ENCODE measurements around the gene GALNT10.

The GALNT10 gene

DNA sequence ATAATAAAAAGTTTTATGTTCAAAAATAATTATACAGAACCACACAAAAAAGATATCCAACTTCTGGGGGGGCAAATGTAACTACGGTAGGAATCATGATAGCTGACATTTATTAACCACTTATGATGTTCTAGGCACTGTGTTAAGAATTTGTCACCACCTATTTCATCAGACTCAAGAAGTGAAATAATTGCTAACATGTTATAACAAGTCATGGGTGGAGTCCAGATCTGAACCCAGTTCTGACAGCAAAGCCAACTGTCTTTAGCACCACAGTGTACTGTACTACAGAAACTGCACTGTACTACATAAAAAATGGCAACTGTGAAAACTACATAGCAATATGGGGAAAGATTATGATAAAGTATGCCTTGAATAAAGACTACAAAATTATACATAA is 252.3 kb downstream of the GALNT10 start:
- TF ChIP-seq GATA2 (IDR thresholded peaks at IDR 0.05; ENCODE audit: low read depth, low read length): no peak
- no peak for TF ChIP-seq GATA3 (IDR thresholded peaks at IDR 0.05; ENCODE audit: low read depth, low read length)

DNA sequence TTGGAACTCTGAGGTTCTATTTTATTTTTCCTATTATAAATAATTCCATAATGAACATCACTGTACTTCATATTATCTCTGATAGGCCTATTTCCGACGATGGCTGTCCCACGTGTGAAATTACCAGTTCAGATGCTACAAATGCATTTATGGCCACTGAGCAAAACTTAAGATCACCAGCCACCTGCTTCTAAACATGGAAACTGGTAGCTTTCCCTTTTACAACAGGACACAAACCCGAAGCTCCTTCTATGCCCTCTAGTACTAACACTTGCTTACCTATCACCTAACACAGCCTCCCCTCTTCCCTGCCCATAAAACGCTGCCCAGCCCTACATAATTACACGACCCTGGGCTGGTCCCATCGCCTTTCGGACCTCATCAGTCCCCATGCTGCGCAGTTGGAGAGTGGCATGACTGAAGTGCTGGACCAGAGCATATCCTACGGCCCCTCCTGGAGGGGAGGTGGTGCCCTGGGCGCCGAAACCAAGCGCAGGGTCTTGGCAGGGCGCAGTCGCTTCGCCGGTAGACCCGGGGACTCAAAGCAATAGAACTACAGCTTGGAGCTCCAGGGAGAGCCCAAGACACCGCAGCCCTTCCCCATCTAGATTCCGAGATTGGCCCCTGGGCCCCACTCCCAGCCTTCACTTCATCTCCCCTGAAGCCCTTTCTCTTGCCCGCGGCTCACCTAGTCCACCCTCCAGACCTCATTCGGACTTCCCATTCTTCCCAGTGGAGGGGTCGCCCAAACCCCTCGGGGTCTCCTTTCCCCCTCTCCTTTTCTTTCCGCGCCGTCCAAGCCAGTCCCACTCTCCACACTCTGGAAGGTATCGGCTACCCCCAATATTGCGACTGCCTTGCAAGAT is 254.3 kb downstream of the GALNT10 start:
- TF ChIP-seq GATA3 (IDR thresholded peaks at IDR 0.05; ENCODE audit: low read depth, low read length) (no peak), GATA2 (IDR thresholded peaks at IDR 0.05; ENCODE audit: low read depth, low read length) (no peak)

DNA sequence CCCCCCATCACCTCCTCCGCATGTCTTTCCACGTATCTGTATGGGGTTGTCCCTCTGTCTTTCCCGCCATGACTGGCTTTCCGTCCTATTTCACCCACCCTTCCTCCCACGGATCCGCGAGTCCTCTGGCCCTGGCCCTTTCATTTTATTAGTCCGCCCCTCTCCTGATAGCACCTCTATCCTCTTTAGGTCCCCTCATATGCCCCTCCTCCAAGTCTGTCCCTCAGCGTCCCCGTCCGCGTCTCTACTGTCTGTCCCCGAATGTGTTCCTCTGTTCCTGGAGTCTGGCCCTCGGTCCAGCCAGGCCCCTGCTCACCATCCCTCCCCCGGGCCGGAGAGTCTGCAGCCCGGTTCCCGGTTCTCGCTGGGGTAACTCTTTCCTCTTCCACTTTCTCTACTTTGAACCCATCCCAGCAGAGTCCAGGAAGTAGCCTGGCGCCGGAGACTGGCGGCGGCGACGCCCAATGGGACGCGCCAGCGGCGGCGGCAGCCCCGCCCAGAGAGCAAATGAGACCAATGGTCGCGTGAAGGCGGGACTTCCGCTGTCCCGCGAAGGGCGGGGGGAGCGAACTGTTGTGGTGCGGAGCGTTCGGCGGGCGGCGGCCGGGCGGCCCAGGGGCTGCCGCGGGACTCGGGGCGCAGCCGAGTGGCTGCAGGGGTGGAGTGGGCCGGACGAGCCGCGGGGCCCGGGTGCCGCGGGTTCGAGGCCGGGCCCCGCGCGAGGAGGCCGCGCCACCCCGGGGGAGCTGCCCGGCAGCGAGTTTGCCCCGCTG is 255.1 kb downstream of the GALNT10 start, which contains the start of gene SAP30L:
TSS of gene SAP30L (plus strand) at position 576 of the 773 bp plus-strand sequence. CDS start 608 bp downstream, outside the sequence.
- TF ChIP-seq GATA2 (IDR thresholded peaks at IDR 0.05; ENCODE audit: low read depth, low read length) (no peak), GATA3 (IDR thresholded peaks at IDR 0.05; ENCODE audit: low read depth, low read length) (no peak)

- no peak for TF ChIP-seq GATA2 (IDR thresholded peaks at IDR 0.05; ENCODE audit: low read depth, low read length)
- TF ChIP-seq GATA3 (IDR thresholded peaks at IDR 0.05; ENCODE audit: low read depth, low read length): no peak
Measured at GRCh38 chr5:154446195-154447088, 255.9 kb downstream of the GALNT10 start.

- no peak for TF ChIP-seq GATA3 (IDR thresholded peaks at IDR 0.05; ENCODE audit: low read depth, low read length)
- no peak for TF ChIP-seq GATA2 (IDR thresholded peaks at IDR 0.05; ENCODE audit: low read depth, low read length)
Measured at GRCh38 chr5:154447089-154447725, 256.7 kb downstream of the GALNT10 start.

DNA sequence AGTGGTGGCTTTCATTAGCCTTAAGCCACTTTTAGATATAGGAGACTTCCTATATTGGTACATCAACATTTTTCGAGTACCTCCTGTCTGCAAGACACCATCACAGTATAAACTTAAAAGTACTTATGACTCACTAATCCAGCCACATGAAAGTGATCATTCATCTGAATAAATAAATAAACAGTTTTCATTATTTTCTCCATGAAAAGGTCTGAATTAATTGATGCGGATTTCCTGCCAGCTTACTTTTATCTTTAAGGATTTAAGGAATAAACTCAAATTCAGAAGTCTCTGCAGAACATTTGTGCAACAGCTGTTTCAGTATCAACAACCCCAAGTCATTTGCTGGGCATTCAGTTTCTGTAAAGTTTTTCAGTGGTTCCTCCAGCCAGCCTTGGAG is 259.3 kb downstream of the GALNT10 start:
- TF ChIP-seq GATA2 (IDR thresholded peaks at IDR 0.05; ENCODE audit: low read depth, low read length) (no peak), GATA3 (IDR thresholded peaks at IDR 0.05; ENCODE audit: low read depth, low read length) (no peak)

GRCh38 chr5:154451957-154452356 is 261.4 kb downstream of the GALNT10 start:
- TF ChIP-seq GATA2 (IDR thresholded peaks at IDR 0.05; ENCODE audit: low read depth, low read length): no peak
- no peak for TF ChIP-seq GATA3 (IDR thresholded peaks at IDR 0.05; ENCODE audit: low read depth, low read length)

GRCh38 chr5:154455585-154455984 is 265.1 kb downstream of the GALNT10 start:
- no peak for TF ChIP-seq GATA3 (IDR thresholded peaks at IDR 0.05; ENCODE audit: low read depth, low read length)
- no peak for TF ChIP-seq GATA2 (IDR thresholded peaks at IDR 0.05; ENCODE audit: low read depth, low read length)

GRCh38 chr5:154456540-154456939 is 266.0 kb downstream of the GALNT10 start:
- no peak for TF ChIP-seq GATA2 (IDR thresholded peaks at IDR 0.05; ENCODE audit: low read depth, low read length)
- TF ChIP-seq GATA3 (IDR thresholded peaks at IDR 0.05; ENCODE audit: low read depth, low read length): no peak

DNA sequence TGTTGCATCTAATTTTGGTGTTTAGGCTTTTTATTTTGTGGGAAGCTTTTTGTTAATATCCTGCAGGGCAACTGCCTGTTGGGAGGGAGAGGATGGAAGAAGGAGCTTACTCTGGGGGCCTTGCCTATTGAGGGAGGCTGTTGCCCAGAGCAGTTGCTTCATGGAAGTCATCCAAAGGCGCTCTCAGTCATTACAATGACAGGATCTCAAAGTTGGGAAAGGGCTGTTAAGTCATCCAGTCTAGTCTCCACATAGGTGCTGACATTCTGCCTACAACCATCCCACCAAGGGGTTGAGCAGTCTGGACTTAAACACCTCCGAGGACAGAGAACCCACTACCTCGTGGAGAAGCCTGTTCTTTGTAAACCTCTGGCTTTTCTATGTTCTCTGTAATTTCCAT is 268.5 kb downstream of the GALNT10 start:
- TF ChIP-seq GATA3 (IDR thresholded peaks at IDR 0.05; ENCODE audit: low read depth, low read length) (no peak), GATA2 (IDR thresholded peaks at IDR 0.05; ENCODE audit: low read depth, low read length) (no peak)

- TF ChIP-seq GATA3 (IDR thresholded peaks at IDR 0.05; ENCODE audit: low read depth, low read length) (no peak), GATA2 (IDR thresholded peaks at IDR 0.05; ENCODE audit: low read depth, low read length) (no peak)
Measured at GRCh38 chr5:154460172-154460571, 269.6 kb downstream of the GALNT10 start.

GRCh38 chr5:154461531-154461930 is 271.0 kb downstream of the GALNT10 start:
- TF ChIP-seq GATA2 (IDR thresholded peaks at IDR 0.05; ENCODE audit: low read depth, low read length): no peak
- no peak for TF ChIP-seq GATA3 (IDR thresholded peaks at IDR 0.05; ENCODE audit: low read depth, low read length)

DNA sequence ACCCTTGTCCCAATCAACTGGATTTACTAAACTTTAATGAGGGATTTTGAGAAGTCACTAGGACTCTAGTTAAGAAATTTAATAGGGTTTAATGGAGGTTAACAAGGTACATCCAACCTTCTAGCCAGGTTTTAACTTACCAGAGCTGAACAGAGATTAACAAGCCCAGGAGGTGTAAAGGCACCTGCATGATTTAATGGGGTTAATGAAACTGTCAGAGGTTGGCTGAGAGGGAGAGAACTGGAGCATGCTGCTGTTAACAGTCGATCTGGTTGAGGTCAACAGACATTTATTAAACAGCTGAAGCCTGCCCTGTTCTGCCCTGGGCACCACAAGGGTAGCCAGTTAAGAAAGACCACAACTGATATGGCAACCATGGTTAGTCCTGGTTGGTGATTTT is 273.9 kb downstream of the GALNT10 start:
- TF ChIP-seq GATA3 (IDR thresholded peaks at IDR 0.05; ENCODE audit: low read depth, low read length): no peak
- no peak for TF ChIP-seq GATA2 (IDR thresholded peaks at IDR 0.05; ENCODE audit: low read depth, low read length)
